Panc1 (cell line): ENCODE results near the gene KRT73. TPM values are rescaled to one million over a fixed set of nuclear protein-coding genes. Genes with fewer than 3 reads are reported as not detected.

Experiments
- ATAC-seq: fragments of 200-7000 bp; cut with Tn5 transposase; 2 replicates; pipeline ENCODE4 v1.9.1; 2020; ENCODE audit warnings: mild to moderate bottlenecking, moderate library complexity
- BruUV-seq: library from RNA; stranded (reverse); fragments of 400-500 nt; replicated peaks from 2 replicates; lab custom pipeline; 2021; lab: Mats Ljungman, UMichigan
- CTCF ChIA-PET: fragments of 300-600 bp; sonication (Branson Sonifier 250); formaldehyde crosslinking; loops from one replicate; lab custom pipeline; 2022; ENCODE audit warnings: antibody characterized with exemption; lab: Charles Lee
- POLR2A ChIA-PET: fragments of 300-600 bp; sonication (Branson Sonifier 250); formaldehyde crosslinking; loops from one replicate; lab custom pipeline; 2022; ENCODE audit warnings: antibody characterized with exemption; lab: Charles Lee
- DNase-seq: peaks from one replicate; pipeline ENCODE4 v3.0.0-alpha.2; 2010; ENCODE audit warnings: low read depth, low spot score
- H3K27ac ChIP-seq: 2 replicates; pipeline ENCODE4 v1.5.1; 2011; ENCODE audit warnings: mild to moderate bottlenecking, low read length, inconsistent platforms
- H3K27me3 ChIP-seq: fragments of 200-500 bp; sonication (Bioruptor generic); 2 replicates; pipeline ENCODE4 v1.6.0; 2014; ENCODE audit warnings: low read length, inconsistent platforms; ENCODE audit not compliant: control insufficient read depth, insufficient read depth
- H3K36me3 ChIP-seq: fragments of 200-500 bp; sonication (Bioruptor generic); 2 replicates; pipeline ENCODE4 v1.5.1; 2014; ENCODE audit warnings: inconsistent platforms, mild to moderate bottlenecking, low read length, moderate library complexity; ENCODE audit not compliant: control insufficient read depth, insufficient read depth
- H3K4me1 ChIP-seq: 2 replicates; pipeline ENCODE4 v1.5.1; 2011; ENCODE audit warnings: inconsistent platforms, mild to moderate bottlenecking, low read length, moderate library complexity; ENCODE audit not compliant: control insufficient read depth, insufficient read depth
- H3K4me3 ChIP-seq, 2 experiments: 2 replicates each; pipeline ENCODE4 v1.5.1; 2011 to 2012; ENCODE audit warnings: low read depth in 2 of 2, low read length in 2 of 2, mild to moderate bottlenecking in 2 of 2, inconsistent platforms in 1 of 2, moderate library complexity in 1 of 2
- H3K9me3 ChIP-seq: fragments of 200-500 bp; sonication (Bioruptor generic); 2 replicates; pipeline ENCODE4 v1.5.1; 2014; ENCODE audit warnings: low read depth, mild to moderate bottlenecking, inconsistent platforms, low read length, moderate library complexity; ENCODE audit not compliant: control insufficient read depth, insufficient read depth
- POLR2AphosphoS5 ChIP-seq: IDR thresholded peaks from 2 replicates; pipeline ENCODE4 v1.6.1; 2012; ENCODE audit warnings: mild to moderate bottlenecking, low read depth, low read length, moderate library complexity
- SIN3A ChIP-seq: IDR thresholded peaks from 2 replicates; pipeline ENCODE4 v1.6.1; 2012; ENCODE audit warnings: low read depth, mild to moderate bottlenecking, low read length, moderate library complexity, borderline replicate concordance; ENCODE audit not compliant: insufficient read depth
- TCF7L2 ChIP-seq: IDR thresholded peaks from 2 replicates; pipeline ENCODE4 v1.6.1; 2011; ENCODE audit warnings: mild to moderate bottlenecking, low read depth, low read length, inconsistent platforms
- in situ Hi-C: cut with HindIII; loops from 2 replicates; pipeline ENCODE4 v1.10.0; 2016; ENCODE audit warnings: low sequenced_read_pairs, low pct_unique_long_range_greater_than_20kb
- intact Hi-C: fragments of 100-400 bp; cut with micrococcal nuclease; formaldehyde crosslinking; loops from one replicate; pipeline ENCODE4 v1.10.0; 2022; ENCODE audit not compliant: unreplicated experiment
- total RNA-seq: library from RNA; stranded (reverse); gene quantifications from one replicate; pipeline ENCODE4 v1.2.1, GENCODE V29; 2021; ENCODE audit not compliant: unreplicated experiment
- TF ChIP-seq, protein P1 (sequence below): fragments of 450-650 bp; IDR thresholded peaks from 2 replicates; pipeline ENCODE4 v1.5.1; 2017; ENCODE audit warnings: mild to moderate bottlenecking
- TF ChIP-seq, protein P2 (sequence below), 2 experiments: IDR thresholded peaks; 2 replicates each; pipeline ENCODE4 v1.6.1; 2011 to 2012; ENCODE audit warnings: low read depth in 2 of 2, control low read depth in 1 of 2, low read length in 1 of 2, mild to moderate bottlenecking in 1 of 2, moderate library complexity in 1 of 2; ENCODE audit not compliant: insufficient read depth in 1 of 2

The KRT73 gene
- total RNA-seq, 1 experiment from 2014 or later = not detected

DNA sequence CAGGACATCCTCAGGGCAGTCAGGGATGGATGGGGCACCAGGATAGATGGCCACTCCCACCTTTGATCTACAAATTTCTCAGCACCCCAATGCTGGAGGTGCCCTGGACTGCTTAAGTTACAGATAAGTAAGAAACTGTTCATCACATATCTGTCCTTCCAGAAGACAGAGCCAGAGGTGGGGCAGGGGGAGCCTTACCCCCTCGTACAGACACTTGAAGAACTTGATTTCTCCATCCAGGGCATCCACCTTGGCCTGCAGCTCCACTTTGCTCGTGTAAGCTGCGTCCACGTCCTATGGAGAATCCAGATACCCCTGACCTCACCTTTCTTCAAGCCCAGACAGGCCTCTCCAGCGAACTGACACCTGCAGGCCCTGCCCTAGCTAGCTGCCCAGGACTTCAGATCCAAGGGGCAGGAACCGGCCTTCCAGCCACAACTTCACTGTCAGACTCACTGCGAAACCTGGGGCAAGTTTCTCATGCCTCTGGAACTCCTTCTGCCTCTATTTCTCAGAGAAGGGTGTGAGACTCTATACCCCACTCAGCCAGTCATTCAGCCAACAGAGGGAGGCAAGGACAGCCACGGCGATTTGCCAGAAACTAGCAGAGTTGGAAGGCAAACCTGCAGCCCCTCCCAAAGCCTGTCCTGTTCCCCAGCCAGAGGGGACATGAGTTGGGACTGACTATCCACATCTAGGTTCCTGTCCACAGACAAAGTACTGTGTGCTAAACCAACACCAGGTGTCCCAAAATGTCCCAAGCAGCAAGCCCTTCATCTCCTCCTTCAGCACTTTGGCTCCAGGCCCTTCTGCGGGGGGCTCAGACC lies 3.8 kb downstream of the KRT73 start:
- in situ Hi-C loops (no loop called here), intact Hi-C loops (no loop called here)
- Histone ChIP-seq H3K27me3 (peaks cover 7% of the 10 kb centered on the region), H3K9me3 (no peaks in the 10 kb centered on the region), H3K36me3 (no peaks in the 10 kb centered on the region), H3K4me3 (no peak overlapping the region), H3K27ac (no peak overlapping the region), H3K4me1 (no peaks in the 10 kb centered on the region)
- CTCF ChIA-PET = no interaction called here
- POLR2A ChIA-PET = no interaction called here
- DNase-seq = no peak
- TF ChIP-seq, protein P1, sequence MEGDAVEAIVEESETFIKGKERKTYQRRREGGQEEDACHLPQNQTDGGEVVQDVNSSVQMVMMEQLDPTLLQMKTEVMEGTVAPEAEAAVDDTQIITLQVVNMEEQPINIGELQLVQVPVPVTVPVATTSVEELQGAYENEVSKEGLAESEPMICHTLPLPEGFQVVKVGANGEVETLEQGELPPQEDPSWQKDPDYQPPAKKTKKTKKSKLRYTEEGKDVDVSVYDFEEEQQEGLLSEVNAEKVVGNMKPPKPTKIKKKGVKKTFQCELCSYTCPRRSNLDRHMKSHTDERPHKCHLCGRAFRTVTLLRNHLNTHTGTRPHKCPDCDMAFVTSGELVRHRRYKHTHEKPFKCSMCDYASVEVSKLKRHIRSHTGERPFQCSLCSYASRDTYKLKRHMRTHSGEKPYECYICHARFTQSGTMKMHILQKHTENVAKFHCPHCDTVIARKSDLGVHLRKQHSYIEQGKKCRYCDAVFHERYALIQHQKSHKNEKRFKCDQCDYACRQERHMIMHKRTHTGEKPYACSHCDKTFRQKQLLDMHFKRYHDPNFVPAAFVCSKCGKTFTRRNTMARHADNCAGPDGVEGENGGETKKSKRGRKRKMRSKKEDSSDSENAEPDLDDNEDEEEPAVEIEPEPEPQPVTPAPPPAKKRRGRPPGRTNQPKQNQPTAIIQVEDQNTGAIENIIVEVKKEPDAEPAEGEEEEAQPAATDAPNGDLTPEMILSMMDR = no peak
- TF ChIP-seq SIN3A = no peak
- no peak for TF ChIP-seq POLR2AphosphoS5
- TF ChIP-seq, protein P2, sequence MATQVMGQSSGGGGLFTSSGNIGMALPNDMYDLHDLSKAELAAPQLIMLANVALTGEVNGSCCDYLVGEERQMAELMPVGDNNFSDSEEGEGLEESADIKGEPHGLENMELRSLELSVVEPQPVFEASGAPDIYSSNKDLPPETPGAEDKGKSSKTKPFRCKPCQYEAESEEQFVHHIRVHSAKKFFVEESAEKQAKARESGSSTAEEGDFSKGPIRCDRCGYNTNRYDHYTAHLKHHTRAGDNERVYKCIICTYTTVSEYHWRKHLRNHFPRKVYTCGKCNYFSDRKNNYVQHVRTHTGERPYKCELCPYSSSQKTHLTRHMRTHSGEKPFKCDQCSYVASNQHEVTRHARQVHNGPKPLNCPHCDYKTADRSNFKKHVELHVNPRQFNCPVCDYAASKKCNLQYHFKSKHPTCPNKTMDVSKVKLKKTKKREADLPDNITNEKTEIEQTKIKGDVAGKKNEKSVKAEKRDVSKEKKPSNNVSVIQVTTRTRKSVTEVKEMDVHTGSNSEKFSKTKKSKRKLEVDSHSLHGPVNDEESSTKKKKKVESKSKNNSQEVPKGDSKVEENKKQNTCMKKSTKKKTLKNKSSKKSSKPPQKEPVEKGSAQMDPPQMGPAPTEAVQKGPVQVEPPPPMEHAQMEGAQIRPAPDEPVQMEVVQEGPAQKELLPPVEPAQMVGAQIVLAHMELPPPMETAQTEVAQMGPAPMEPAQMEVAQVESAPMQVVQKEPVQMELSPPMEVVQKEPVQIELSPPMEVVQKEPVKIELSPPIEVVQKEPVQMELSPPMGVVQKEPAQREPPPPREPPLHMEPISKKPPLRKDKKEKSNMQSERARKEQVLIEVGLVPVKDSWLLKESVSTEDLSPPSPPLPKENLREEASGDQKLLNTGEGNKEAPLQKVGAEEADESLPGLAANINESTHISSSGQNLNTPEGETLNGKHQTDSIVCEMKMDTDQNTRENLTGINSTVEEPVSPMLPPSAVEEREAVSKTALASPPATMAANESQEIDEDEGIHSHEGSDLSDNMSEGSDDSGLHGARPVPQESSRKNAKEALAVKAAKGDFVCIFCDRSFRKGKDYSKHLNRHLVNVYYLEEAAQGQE (IDR thresholded peaks at IDR 0.05; ENCODE audit: insufficient read depth in 1 of 2, low read depth in 2 of 2, low read length in 1 of 2) = no peak
- TF ChIP-seq TCF7L2 = no peak
- ATAC-seq = no peak
- no TSS peak for BruUV-seq

DNA sequence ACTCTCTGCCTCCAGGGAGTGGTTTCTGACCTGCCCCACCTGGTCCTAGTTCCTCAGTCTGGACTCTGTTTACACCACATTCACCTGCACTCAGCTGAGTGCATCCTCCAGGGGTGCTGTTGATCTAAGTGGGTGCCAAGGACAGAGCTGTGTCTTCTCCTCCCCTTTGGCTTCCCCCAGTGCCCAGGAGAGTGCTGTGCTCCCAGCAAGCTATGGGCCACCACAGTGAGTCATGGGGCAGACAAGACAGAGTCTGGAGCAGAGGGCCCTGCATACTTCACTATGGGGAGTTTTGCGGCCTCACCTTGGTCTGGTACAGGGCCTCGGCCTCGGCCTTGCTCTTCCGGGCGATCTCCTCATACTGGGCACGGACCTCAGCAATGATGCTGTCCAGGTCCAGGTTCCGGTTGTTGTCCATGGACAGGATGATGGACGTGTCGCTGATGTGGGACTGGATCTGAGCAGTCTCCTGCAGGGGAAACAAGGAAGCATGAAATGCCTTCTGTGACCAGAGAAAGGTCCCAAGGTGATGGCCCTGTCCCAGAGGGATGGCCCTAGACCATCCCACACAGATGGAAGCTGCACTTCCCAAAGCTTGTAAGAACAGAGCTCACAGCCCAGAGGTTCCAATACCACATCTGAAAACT lies 4.9 kb downstream of the KRT73 start:
- TF ChIP-seq, protein P2 (IDR thresholded peaks at IDR 0.05; ENCODE audit: insufficient read depth in 1 of 2, low read depth in 2 of 2, low read length in 1 of 2) = no peak
- no peak for TF ChIP-seq TCF7L2
- TF ChIP-seq SIN3A = no peak
- no peak for TF ChIP-seq POLR2AphosphoS5
- TF ChIP-seq, protein P1 = no peak
- in situ Hi-C loops (no loop called here), intact Hi-C loops (no loop called here)
- no peak for DNase-seq
- no TSS peak for BruUV-seq
- no peak overlapping the region for H3K27ac ChIP-seq
- POLR2A ChIA-PET = no interaction called here
- CTCF ChIA-PET = no interaction called here
- no peak overlapping the region for H3K4me3 ChIP-seq
- H3K36me3 ChIP-seq = no peaks in the 10 kb centered on the region
- no peaks in the 10 kb centered on the region for H3K9me3 ChIP-seq
- H3K27me3 ChIP-seq = peaks cover 8% of the 10 kb centered on the region
- no peak for ATAC-seq
- H3K4me1 ChIP-seq = no peaks in the 10 kb centered on the region
